HUES6 (cell line): ENCODE measurements around the gene ZNF608.

Experiments
- H3K27ac ChIP-seq: 2 replicates; pipeline ENCODE4 v1.7.0; 2013; ENCODE audit warnings: low read depth, mild to moderate bottlenecking, low read length, inconsistent platforms
- H3K27me3 ChIP-seq: 2 replicates; pipeline ENCODE4 v1.6.1; 2013; ENCODE audit warnings: low read length; ENCODE audit not compliant: control insufficient read depth, insufficient read depth
- H3K36me3 ChIP-seq: 2 replicates; pipeline ENCODE4 v1.6.1; 2013; ENCODE audit warnings: low read length; ENCODE audit not compliant: control insufficient read depth, insufficient read depth
- H3K4me1 ChIP-seq: 2 replicates; pipeline ENCODE4 v1.6.1; 2013; ENCODE audit warnings: low read length; ENCODE audit not compliant: control insufficient read depth, insufficient read depth
- H3K4me3 ChIP-seq: 2 replicates; pipeline ENCODE4 v1.5.1; 2013; ENCODE audit warnings: low read depth, low read length
- H3K9ac ChIP-seq: one replicate; pipeline ENCODE4 v1.6.1; 2013; ENCODE audit warnings: mild to moderate bottlenecking, low read length
- H3K9me3 ChIP-seq: 2 replicates; pipeline ENCODE4 v1.6.1; 2013; ENCODE audit warnings: low read depth, low read length; ENCODE audit not compliant: control insufficient read depth, insufficient read depth

Gene ZNF608

GRCh38 chr5:124713595-124713994 is 32.8 kb downstream of the ZNF608 start:
- Histone ChIP-seq H3K9ac (no peak overlapping the region), H3K27me3 (no peaks in the 10 kb centered on the region), H3K4me3 (no peak overlapping the region), H3K27ac (no peak overlapping the region), H3K36me3 (peaks cover 14% of the 10 kb centered on the region; the same call in 1 of the 2 replicates), H3K9me3 (no peaks in the 10 kb centered on the region), H3K4me1 (peaks cover 54% of the 10 kb centered on the region)

GRCh38 chr5:124712731-124713305 is 33.6 kb downstream of the ZNF608 start:
- Histone ChIP-seq H3K27ac (no peak overlapping the region), H3K9me3 (no peaks in the 10 kb centered on the region), H3K27me3 (no peaks in the 10 kb centered on the region), H3K4me1 (peaks cover 58% of the 10 kb centered on the region), H3K4me3 (no peak overlapping the region), H3K9ac (no peak overlapping the region), H3K36me3 (peaks cover 8% of the 10 kb centered on the region; the same call in 1 of the 2 replicates)

- Histone ChIP-seq H3K27ac (no peak overlapping the region), H3K4me1 (peaks cover 95% of the 10 kb centered on the region), H3K4me3 (peak overlapping the region; percentile 31; the same call in 1 of the 2 replicates)
These were observed 38.4 kb downstream of the ZNF608 start for GRCh38 chr5:124708086-124708485.

GRCh38 chr5:124707520-124707919 is 38.9 kb downstream of the ZNF608 start:
- H3K9me3 ChIP-seq = no peaks in the 10 kb centered on the region
- no peaks in the 10 kb centered on the region for H3K27me3 ChIP-seq
- peaks cover 95% of the 10 kb centered on the region for H3K4me1 ChIP-seq
- peak overlapping the region; percentile 36 for H3K9ac ChIP-seq
- 0 out of 2 replicates have a peak overlapping the region, but pooled peaks have one; percentile 8 for H3K27ac ChIP-seq
- H3K4me3 ChIP-seq = peak overlapping the region; percentile 31; the same call in 1 of the 2 replicates
- no peaks in the 10 kb centered on the region for H3K36me3 ChIP-seq

More at GRCh38 chr5:124708086-124708485, 38.4 kb downstream of the ZNF608 start:
- Histone ChIP-seq H3K9me3 (no peaks in the 10 kb centered on the region), H3K36me3 (no peaks in the 10 kb centered on the region), H3K27me3 (no peaks in the 10 kb centered on the region), H3K9ac (no peak overlapping the region)

GRCh38 chr5:124706729-124707361 is 39.6 kb downstream of the ZNF608 start:
- Histone ChIP-seq H3K9me3 (no peaks in the 10 kb centered on the region), H3K27ac (0 out of 2 replicates have a peak overlapping the region, but pooled peaks have one; percentile 8), H3K4me1 (peaks cover 95% of the 10 kb centered on the region), H3K9ac (peak overlapping the region; percentile 36), H3K27me3 (no peaks in the 10 kb centered on the region), H3K4me3 (peak overlapping the region; percentile 31), H3K36me3 (no peaks in the 10 kb centered on the region)

- Histone ChIP-seq H3K9ac (no peak overlapping the region), H3K27ac (no peak overlapping the region), H3K4me1 (peaks cover 96% of the 10 kb centered on the region), H3K4me3 (no peak overlapping the region), H3K9me3 (no peaks in the 10 kb centered on the region), H3K36me3 (0 out of 2 replicates have a peak, but pooled peaks cover under 1% of the 10 kb centered on the region), H3K27me3 (no peaks in the 10 kb centered on the region)
These were observed 40.4 kb downstream of the ZNF608 start for GRCh38 chr5:124706051-124706450.

GRCh38 chr5:124705577-124705976 is 40.9 kb downstream of the ZNF608 start:
- Histone ChIP-seq H3K9me3 (no peaks in the 10 kb centered on the region), H3K9ac (no peak overlapping the region), H3K36me3 (peaks cover 5% of the 10 kb centered on the region; the same call in 1 of the 2 replicates), H3K4me3 (no peak overlapping the region), H3K27ac (no peak overlapping the region), H3K27me3 (no peaks in the 10 kb centered on the region), H3K4me1 (peaks cover 96% of the 10 kb centered on the region)

GRCh38 chr5:124704594-124705284 is 41.7 kb downstream of the ZNF608 start:
- Histone ChIP-seq H3K9ac (no peak overlapping the region), H3K27ac (no peak overlapping the region), H3K36me3 (peaks cover 11% of the 10 kb centered on the region), H3K9me3 (no peaks in the 10 kb centered on the region), H3K4me3 (no peak overlapping the region), H3K4me1 (peaks cover 96% of the 10 kb centered on the region), H3K27me3 (no peaks in the 10 kb centered on the region)

- Histone ChIP-seq H3K4me1 (peaks cover 96% of the 10 kb centered on the region), H3K36me3 (peaks cover 14% of the 10 kb centered on the region), H3K27ac (no peak overlapping the region), H3K9me3 (no peaks in the 10 kb centered on the region), H3K4me3 (no peak overlapping the region), H3K27me3 (no peaks in the 10 kb centered on the region), H3K9ac (no peak overlapping the region)
These were observed 42.4 kb downstream of the ZNF608 start for GRCh38 chr5:124703995-124704394.

- Histone ChIP-seq H3K4me3 (no peak overlapping the region), H3K9ac (no peak overlapping the region)
These were observed 43.9 kb downstream of the ZNF608 start for GRCh38 chr5:124702525-124702924.

GRCh38 chr5:124701873-124702425 is 44.5 kb downstream of the ZNF608 start:
- H3K27ac ChIP-seq = no peak overlapping the region
- no peak overlapping the region for H3K4me3 ChIP-seq
- peaks cover 96% of the 10 kb centered on the region for H3K4me1 ChIP-seq
- no peaks in the 10 kb centered on the region for H3K9me3 ChIP-seq
- no peak overlapping the region for H3K9ac ChIP-seq
- H3K27me3 ChIP-seq = no peaks in the 10 kb centered on the region
- H3K36me3 ChIP-seq = peaks cover 16% of the 10 kb centered on the region

More at GRCh38 chr5:124702525-124702924, 43.9 kb downstream of the ZNF608 start:
- Histone ChIP-seq H3K36me3 (peaks cover 16% of the 10 kb centered on the region), H3K27me3 (no peaks in the 10 kb centered on the region), H3K27ac (no peak overlapping the region), H3K4me1 (peaks cover 98% of the 10 kb centered on the region), H3K9me3 (no peaks in the 10 kb centered on the region)
